ENCODE measurements around the gene SLC16A9. TPM values are rescaled to one million over a fixed set of nuclear protein-coding genes. Genes with fewer than 3 reads are reported as not detected.

SLC16A9 gene
- total and polyA plus RNA-seq, 10 donors: 2.1 to 58.9 (median 27.0) TPM

- intact Hi-C loops (cut with DNase I; ENCODE audit: low total_unique reads): no loop called here
These were observed 91.0 kb downstream of the SLC16A9 start for GRCh38 chr10:59618666-59619065.

GRCh38 chr10:59617996-59618395 lies 91.7 kb downstream of the SLC16A9 start:
- DNase-seq: no peak
- Histone ChIP-seq H3K4me3 (no peak overlapping the region), H3K36me3 (no peaks in the 10 kb centered on the region), H3K27me3 (replicated peaks in 1 of 7) (no peaks in the 10 kb centered on the region), H3K4me1 (no peaks in the 10 kb centered on the region), H3K9me3 (no peaks in the 10 kb centered on the region), H3K27ac (no peak overlapping the region)
- no peak for TF ChIP-seq POLR2AphosphoS5 (IDR thresholded peaks at IDR 0.05)
- no peak for TF ChIP-seq POLR2A (IDR thresholded peaks at IDR 0.05)
- no peak for TF ChIP-seq CTCF (IDR thresholded peaks at IDR 0.05 in 8 of 11, conservative IDR thresholded peaks at IDR 0.05 in 3 of 11)
- 77 to 94% (median 90%) methylated on average over 1 of the region's 1 CpG for WGBS, 5 donors
- intact Hi-C loops (cut with DNase I; ENCODE audit: low total_unique reads): no loop called here

More at GRCh38 chr10:59618666-59619065, 91.0 kb downstream of the SLC16A9 start:
- no peak overlapping the region for H3K4me3 ChIP-seq
- H3K9me3 ChIP-seq: no peaks in the 10 kb centered on the region
- no peak for DNase-seq
- WGBS, 5 donors: 53 to 72% (median 58%) methylated on average over 4 of the region's 4 CpGs
- no peaks in the 10 kb centered on the region for H3K4me1 ChIP-seq
- no peaks in the 10 kb centered on the region for H3K27me3 ChIP-seq (replicated peaks in 1 of 7)
- H3K36me3 ChIP-seq: no peaks in the 10 kb centered on the region
- TF ChIP-seq CTCF (IDR thresholded peaks at IDR 0.05 in 8 of 11, conservative IDR thresholded peaks at IDR 0.05 in 3 of 11) (no peak), POLR2A (IDR thresholded peaks at IDR 0.05) (no peak), POLR2AphosphoS5 (IDR thresholded peaks at IDR 0.05) (no peak)
- no peak overlapping the region for H3K27ac ChIP-seq

DNA sequence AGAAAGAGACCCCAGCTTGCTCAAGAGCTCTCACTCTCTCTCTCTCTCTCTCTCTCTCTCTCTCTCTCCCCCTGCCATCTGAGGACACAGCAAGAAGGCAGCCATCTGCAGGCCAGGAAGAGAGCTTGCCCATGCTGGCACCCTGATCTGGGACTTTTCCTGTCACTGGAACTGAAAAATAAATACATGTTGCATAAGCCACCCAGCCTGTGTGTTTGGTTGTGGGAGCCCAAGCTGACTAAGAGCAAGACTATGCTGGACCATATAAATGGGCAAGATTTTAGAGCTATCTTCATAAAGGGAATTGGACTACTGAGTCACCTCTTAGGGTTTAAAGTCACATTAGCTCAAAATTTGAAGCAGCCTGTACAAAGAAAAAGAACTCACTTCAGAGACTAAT lies 98.6 kb downstream of the SLC16A9 start:
- TF ChIP-seq POLR2A (IDR thresholded peaks at IDR 0.05) (no peak), CTCF (IDR thresholded peaks at IDR 0.05 in 8 of 11, conservative IDR thresholded peaks at IDR 0.05 in 3 of 11) (no peak), POLR2AphosphoS5 (IDR thresholded peaks at IDR 0.05) (no peak)
- H3K9me3 ChIP-seq: no peaks in the 10 kb centered on the region
- intact Hi-C loops (cut with DNase I; ENCODE audit: low total_unique reads): no loop called here

DNA sequence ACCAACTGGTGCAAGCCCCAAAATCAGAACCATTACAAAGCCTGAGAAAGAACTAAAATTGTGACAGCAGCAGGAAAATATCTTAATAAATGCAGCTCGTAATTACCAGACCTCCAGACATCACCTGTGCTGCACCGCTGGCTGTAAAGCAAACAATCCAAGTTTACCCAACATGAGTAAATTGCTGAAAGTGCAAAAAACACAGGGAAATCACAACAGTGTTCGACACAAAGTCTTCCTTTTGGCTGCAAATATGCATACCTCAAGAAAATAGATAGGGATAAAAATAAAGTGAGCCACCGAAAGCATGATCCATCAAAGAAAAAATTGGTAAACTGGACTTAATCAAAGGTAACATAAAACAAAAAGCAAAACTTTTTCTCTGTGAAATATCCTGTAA lies 101.7 kb downstream of the SLC16A9 start:
- H3K36me3 ChIP-seq: no peaks in the 10 kb centered on the region
- H3K27me3 ChIP-seq (replicated peaks in 1 of 7): no peaks in the 10 kb centered on the region
- H3K4me1 ChIP-seq: no peaks in the 10 kb centered on the region
- no peak overlapping the region for H3K27ac ChIP-seq
- no peak for TF ChIP-seq CTCF (IDR thresholded peaks at IDR 0.05 in 8 of 11, conservative IDR thresholded peaks at IDR 0.05 in 3 of 11)
- no peak for TF ChIP-seq POLR2AphosphoS5 (IDR thresholded peaks at IDR 0.05)
- no peak for TF ChIP-seq POLR2A (IDR thresholded peaks at IDR 0.05)
- no peak overlapping the region for H3K4me3 ChIP-seq
- WGBS, 5 donors: 75 to 88% (median 87%) methylated on average over 4 of the region's 4 CpGs
- intact Hi-C loops (cut with DNase I; ENCODE audit: low total_unique reads): no loop called here
- H3K9me3 ChIP-seq: no peaks in the 10 kb centered on the region
- DNase-seq: no peak

More for the DNA sequence above, 98.6 kb downstream of the SLC16A9 start:
- DNase-seq: no peak
- H3K4me1 ChIP-seq: no peaks in the 10 kb centered on the region
- no peaks in the 10 kb centered on the region for H3K27me3 ChIP-seq (replicated peaks in 1 of 7)
- H3K4me3 ChIP-seq: no peak overlapping the region
- H3K36me3 ChIP-seq: no peaks in the 10 kb centered on the region
- H3K27ac ChIP-seq: no peak overlapping the region

All from spleen (tissue), 11 donors.